K562 (cell line): ENCODE data around the gene PCK2. TPM values are rescaled to one million over a fixed set of nuclear protein-coding genes. Genes with fewer than 3 reads are reported as not detected.
A peak's percentile ranks its signal among the peaks of the same experiment; 100 is the strongest.

Experiments
- CBX5 ChIP-seq: IDR thresholded peaks from 2 replicates; pipeline ENCODE4 v1.6.1; 2014; ENCODE audit warnings: low read depth, borderline replicate concordance
- CSDE1 ChIP-seq, 2 experiments: fragments of 450-650 bp; IDR thresholded peaks; 2 replicates each; pipeline ENCODE4 v1.6.1; 2016; ENCODE audit warnings: mild to moderate bottlenecking in 1 of 2
- DNMT1 ChIP-seq: fragments of 450-650 bp; IDR thresholded peaks from 2 replicates; pipeline ENCODE4 v1.6.1; 2016; ENCODE audit warnings: antibody characterized with exemption, mild to moderate bottlenecking
- E2F6 ChIP-seq, 2 experiments: IDR thresholded peaks; 2 replicates each; pipeline ENCODE4 v1.6.1; 2011; ENCODE audit warnings: borderline replicate concordance in 1 of 2, control low read depth in 1 of 2, low read depth in 1 of 2, low read length in 1 of 2, mild to moderate bottlenecking in 1 of 2, mixed read lengths in 1 of 2, moderate library complexity in 1 of 2; ENCODE audit not compliant: insufficient read depth in 1 of 2, insufficient read length in 1 of 2, poor library complexity in 1 of 2, severe bottlenecking in 1 of 2; ENCODE audit errors: extremely low read depth in 1 of 2
- ELF2 ChIP-seq: fragments of 250-450 bp; sonication (Bioruptor Pico); IDR thresholded peaks from 2 replicates; pipeline ENCODE4 v1.5.0; 2021; ENCODE audit warnings: mild to moderate bottlenecking
- HDAC2 ChIP-seq: fragments of 450-650 bp; IDR thresholded peaks from 2 replicates; pipeline ENCODE4 v1.6.1; 2016; ENCODE audit warnings: mild to moderate bottlenecking
- IRF9 ChIP-seq: fragments of 450-650 bp; IDR thresholded peaks from 2 replicates; pipeline ENCODE4 v1.6.1; 2016; ENCODE audit warnings: missing biosample characterization, missing genetic modification characterization
- KDM1A ChIP-seq, 2 experiments: fragments of 450-650 bp; IDR thresholded peaks; 2 replicates each; pipeline ENCODE4 v1.6.1; 2016; ENCODE audit warnings: mild to moderate bottlenecking in 2 of 2
- MEF2A ChIP-seq: IDR thresholded peaks from 2 replicates; pipeline ENCODE4 v1.6.1; 2011; ENCODE audit warnings: low read depth, mild to moderate bottlenecking, low read length, moderate library complexity; ENCODE audit not compliant: control insufficient read depth
- NFYB ChIP-seq: IDR thresholded peaks from 2 replicates; pipeline ENCODE4 v1.6.1; 2011; ENCODE audit warnings: mild to moderate bottlenecking, moderate library complexity; ENCODE audit not compliant: insufficient read length; ENCODE audit errors: extremely low read depth
- NUFIP1 ChIP-seq: fragments of 450-650 bp; IDR thresholded peaks from 2 replicates; pipeline ENCODE4 v1.6.1; 2018; ENCODE audit not compliant: partially characterized antibody
- PCBP2 ChIP-seq: fragments of 200-400 bp; formaldehyde crosslinking; IDR thresholded peaks from 2 replicates; pipeline ENCODE4 v1.6.1; 2018; ENCODE audit warnings: low read length, low read depth, mild to moderate bottlenecking, moderate library complexity; ENCODE audit not compliant: poor library complexity, severe bottlenecking
- STAT6 ChIP-seq: sonication (generic); formaldehyde crosslinking; IDR thresholded peaks from 2 replicates; pipeline ENCODE4 v1.8.1; 2023; ENCODE audit warnings: mild to moderate bottlenecking, missing genetic modification reagents
- TAF1 ChIP-seq: IDR thresholded peaks from 2 replicates; pipeline ENCODE4 v1.6.1; 2011; ENCODE audit warnings: mild to moderate bottlenecking, low read length, moderate library complexity; ENCODE audit not compliant: insufficient read depth, control insufficient read depth, severe bottlenecking; ENCODE audit errors: extremely low read depth
- THRB ChIP-seq: fragments of 450-650 bp; formaldehyde crosslinking; conservative IDR thresholded peaks from 2 replicates; pipeline ENCODE4 v1.4.0; 2022; ENCODE audit warnings: mild to moderate bottlenecking, missing genetic modification characterization
- ZNF174 ChIP-seq: fragments of 250-450 bp; sonication (Bioruptor Pico); IDR thresholded peaks from 2 replicates; pipeline ENCODE4 v1.4.0; 2020; ENCODE audit warnings: mild to moderate bottlenecking
- ZNF197 ChIP-seq: fragments of 200-800 bp; sonication (Bioruptor generic); IDR thresholded peaks from 2 replicates; pipeline ENCODE4 v1.6.1; 2016; ENCODE audit warnings: low read depth, missing genetic modification characterization, missing compliant biosample characterization
- ZNF212 ChIP-seq: fragments of 450-650 bp; formaldehyde crosslinking; IDR thresholded peaks from 2 replicates; pipeline ENCODE4 v1.4.0; 2020; ENCODE audit warnings: mild to moderate bottlenecking
- ZNF354B ChIP-seq: fragments of 250-450 bp; sonication (Bioruptor Pico); IDR thresholded peaks from 2 replicates; pipeline ENCODE4 v1.4.0; 2020
- ZNF668 ChIP-seq: fragments of 250-450 bp; sonication (Bioruptor Pico); IDR thresholded peaks from 2 replicates; pipeline ENCODE4 v1.8.0; 2022; ENCODE audit warnings: mild to moderate bottlenecking, inconsistent platforms
- ZNF717 ChIP-seq: fragments of 250-450 bp; sonication (Bioruptor Pico); IDR thresholded peaks from 2 replicates; pipeline ENCODE4 v1.5.0; 2021
- polyA plus RNA-seq, 8 experiments: library from polyadenylated mRNA; depleted of rRNA in 4 of 8; stranded (reverse) in 5 of 8; unstranded in 3 of 8; fragments of >200 nt; fragmentation: Nextera tagmentation in 2 of 8; fragmentation: Illumina TruSeq in 1 of 8; extraction: Ambion mirVana in 2 of 8; extraction: Trizol in 1 of 8; gene quantifications; 2 replicates each; pipeline versions ENCODE4 v1.2.1 to v1.2.3, GENCODE V29; 2011 to 2014; ENCODE audit warnings: inconsistent platforms in 1 of 8, missing spikeins in 1 of 8
- total RNA-seq, 7 experiments: library from RNA; depleted of rRNA in 6 of 7; stranded (reverse); fragments of >200 nt in 6 of 7; fragmentation: Illumina TruSeq in 2 of 7; extraction: Trizol in 2 of 7; gene quantifications; 2 replicates each; pipeline versions ENCODE4 v1.2.1 to v1.2.3, GENCODE V29; 2011 to 2021; ENCODE audit warnings: low replicate concordance in 1 of 7

PCK2 gene
- total and polyA plus RNA-seq, 9 of the 15 experiments (the other 6 are each of a cell fraction or from before 2014, with no cell fraction given), result 3.3 to 60.9 (median 30.4) TPM

- no peak for TF ChIP-seq THRB (CRISPR knock-in tag)
- TF ChIP-seq KDM1A (IDR thresholded peaks at IDR 0.05), result no peak
- no peak for TF ChIP-seq IRF9 (tag)
- TF ChIP-seq DNMT1, result no peak
- no peak for TF ChIP-seq PCBP2
- TF ChIP-seq ELF2 (CRISPR knock-in tag), result no peak; the same call in 1 of the 2 replicates
- no peak for TF ChIP-seq NUFIP1
- TF ChIP-seq MEF2A, result no peak
- TF ChIP-seq TAF1, result peak; percentile 60
- no peak for TF ChIP-seq ZNF668 (CRISPR knock-in tag)
- TF ChIP-seq HDAC2, result peak; percentile 78; the same call in 1 of the 2 replicates
- peak; percentile 97 for TF ChIP-seq NFYB
- no peak for TF ChIP-seq CBX5
- no peak for TF ChIP-seq ZNF354B (CRISPR knock-in tag)
- TF ChIP-seq E2F6 (IDR thresholded peaks at IDR 0.05; ENCODE audit: borderline replicate concordance in 1 of 2, extremely low read depth in 1 of 2, insufficient read depth in 1 of 2, insufficient read length in 1 of 2, low read depth in 1 of 2, low read length in 1 of 2, poor library complexity in 1 of 2, severe bottlenecking in 1 of 2), result peak in 1 of 2 experiments; percentile 75
- TF ChIP-seq ZNF174 (CRISPR knock-in tag), result no peak
- TF ChIP-seq ZNF212 (CRISPR knock-in tag), result no peak
- TF ChIP-seq CSDE1 (IDR thresholded peaks at IDR 0.05), result no peak
- no peak for TF ChIP-seq STAT6
- no peak for TF ChIP-seq ZNF717
- TF ChIP-seq ZNF197 (CRISPR knock-in tag), result no peak
Observed at GRCh38 chr14:24114532-24115421, 20.7 kb downstream of the PCK2 start, which contains the start of the genes DCAF11 and NRL (continued).
